NOMO-1 (cell line): Measurements from ENCODE around the gene ZNF620.
"Not testable (repeated sequence)": the region's sequence is repeated elsewhere in the genome, so short reads cannot be mapped to it uniquely, and the experiment has no call there.

Experiments used
- DNase-seq, 2 experiments: peaks; one replicate each; lab custom pipeline; 2025; ENCODE audit not compliant: unreplicated experiment in 2 of 2; lab: John Stamatoyannopoulos, UW

The ZNF620 gene

GRCh38 chr3:40505599-40506462 lies at the start of gene ZNF620:
TSS of gene ZNF620 (plus strand) at chr3:40506039. CDS start at chr3:40506353, 314 bp downstream.
- DNase-seq, result peak in 1 of 2 experiments; percentile 15

- no peak for DNase-seq
Observed at GRCh38 chr3:40456279-40456939, 49.4 kb upstream of the ZNF620 start.

GRCh38 chr3:40456940-40457823 lies 48.7 kb upstream of the ZNF620 start, which contains the start of gene RPL14:
TSS of gene RPL14 (plus strand) at chr3:40457339. CDS start at chr3:40457472, 133 bp downstream.
- peak; percentile 91 to 92 for DNase-seq

- DNase-seq, result no peak
Observed at GRCh38 chr3:40458473-40458872, 47.4 kb upstream of the ZNF620 start.

GRCh38 chr3:40460481-40460880 lies 45.4 kb upstream of the ZNF620 start:
- DNase-seq, result not testable (repeated sequence)

- no peak for DNase-seq
Observed at GRCh38 chr3:40461161-40461560, 44.7 kb upstream of the ZNF620 start.

GRCh38 chr3:40462838-40463237 lies 43.0 kb upstream of the ZNF620 start:
- not testable (repeated sequence) for DNase-seq

GRCh38 chr3:40463579-40463978 lies 42.3 kb upstream of the ZNF620 start:
- DNase-seq, result no peak

GRCh38 chr3:40464339-40465110 lies 41.3 kb upstream of the ZNF620 start:
- DNase-seq, result no peak

- no peak for DNase-seq
Observed at GRCh38 chr3:40465111-40465407, 40.8 kb upstream of the ZNF620 start.

GRCh38 chr3:40465456-40465855 lies 40.4 kb upstream of the ZNF620 start:
- DNase-seq, result no peak

- no peak for DNase-seq
Observed at GRCh38 chr3:40468018-40468417, 37.8 kb upstream of the ZNF620 start.

GRCh38 chr3:40470701-40471100 lies 35.1 kb upstream of the ZNF620 start:
- DNase-seq, result no peak

GRCh38 chr3:40476478-40477470 lies 29.1 kb upstream of the ZNF620 start, which contains the start of gene ZNF619:
TSS of gene ZNF619 (plus strand) at chr3:40477122. CDS start at chr3:40477980, 858 bp downstream.
- DNase-seq, result peak; percentile 60 to 66

GRCh38 chr3:40477666-40478065 lies 28.2 kb upstream of the ZNF620 start:
- DNase-seq, result no peak

- DNase-seq, result no peak
Observed at GRCh38 chr3:40487172-40487571, 18.7 kb upstream of the ZNF620 start.

GRCh38 chr3:40490916-40491315 lies 14.9 kb upstream of the ZNF620 start:
- no peak for DNase-seq

- no peak for DNase-seq
Observed at GRCh38 chr3:40494698-40495097, 11.1 kb upstream of the ZNF620 start.

- no peak for DNase-seq
Observed at GRCh38 chr3:40497288-40497687, 8.6 kb upstream of the ZNF620 start.
